ENCODE results near the gene PFKFB2. TPM values are rescaled to one million over a fixed set of nuclear protein-coding genes. Genes with fewer than 3 reads are reported as not detected.

The PFKFB2 gene
- total and polyA plus RNA-seq, 2 donors (not counting 3 experiments of a cell fraction or from before 2014, with no cell fraction given), result 0.70 to 2.0 TPM

- Histone ChIP-seq H4K20me1 (replicated peaks; ENCODE audit: control insufficient read depth, extremely low read depth, insufficient read depth, low read length) (no peaks in the 10 kb centered on the region), H3K4me3 (replicated peaks in 1 of 3; ENCODE audit: insufficient read depth in 1 of 3, low read depth in 1 of 3, low read length in 3 of 3) (no peak overlapping the region), H3K9me1 (replicated peaks; ENCODE audit: control insufficient read depth, extremely low read depth, insufficient read depth, low read length) (no peaks in the 10 kb centered on the region), H3K36me3 (ENCODE audit: control insufficient read depth in 2 of 2, extremely low read depth in 1 of 2, insufficient read depth in 2 of 2, low read length in 2 of 2) (no peaks in the 10 kb centered on the region), H3K9me3 (replicated peaks; ENCODE audit: control insufficient read depth, insufficient read depth, low read length) (no peaks in the 10 kb centered on the region), H3K9ac (replicated peaks; ENCODE audit: extremely low read depth, insufficient read depth, low read length) (no peak overlapping the region), H3K27ac (ENCODE audit: insufficient read depth, low read depth, low read length) (no peak overlapping the region), H3K4me2 (ENCODE audit: insufficient read depth, low read length) (no peak overlapping the region), H3K27me3 (ENCODE audit: control insufficient read depth in 2 of 2, insufficient read depth in 2 of 2, low read length in 2 of 2) (peaks cover 0 to 2% of the 10 kb centered on the region in 2 experiments), H2AFZ (ENCODE audit: low read depth, low read length) (no peak overlapping the region), H3K4me1 (ENCODE audit: control insufficient read depth, extremely low read depth, insufficient read depth, low read length) (no peaks in the 10 kb centered on the region), H3K79me2 (ENCODE audit: control insufficient read depth, insufficient read depth, low read length) (no peaks in the 10 kb centered on the region)
- ChIA-PET POLR2A (no interaction called here), CTCF (interaction anchor here (1.0 to 4.7 kb wide), 3 partner anchors 8 to 411 kb away, joined by 3 to 18 read pairs (median 3); no protein-coding TSS in a partner anchor)
- BruUV-seq (replicated peaks), result no TSS peak
- DNase-seq (ENCODE audit: low read depth, low spot score), result no peak
- intact Hi-C loops (cut with micrococcal nuclease), result no loop called here
- no peak for FAIRE-seq
- TF ChIP-seq FOS (IDR thresholded peaks at IDR 0.05; ENCODE audit: borderline replicate concordance, insufficient read depth, low read length) (no peak), MAX (IDR thresholded peaks at IDR 0.05; ENCODE audit: insufficient read depth, insufficient read length) (no peak)
- dilution Hi-C loops (cut with MboI; ENCODE audit: extremely low pct_ligation_motif_present, low sequenced_read_pairs), result no loop called here
Measured at GRCh38 chr1:207088161-207088560, 35.1 kb downstream of the PFKFB2 start.

GRCh38 chr1:207088701-207089626, 35.9 kb downstream of the PFKFB2 start, which contains the start of gene C4BPB:
C4BPB (plus strand) TSS chr1:207088860; CDS start chr1:207089532, 672 bp downstream.
- Histone ChIP-seq H3K9me1 (replicated peaks; ENCODE audit: control insufficient read depth, extremely low read depth, insufficient read depth, low read length) (no peaks in the 10 kb centered on the region), H4K20me1 (replicated peaks; ENCODE audit: control insufficient read depth, extremely low read depth, insufficient read depth, low read length) (no peaks in the 10 kb centered on the region), H3K4me1 (ENCODE audit: control insufficient read depth, extremely low read depth, insufficient read depth, low read length) (no peaks in the 10 kb centered on the region), H3K27ac (ENCODE audit: insufficient read depth, low read depth, low read length) (no peak within 1 kb of the TSS), H3K27me3 (ENCODE audit: control insufficient read depth in 2 of 2, insufficient read depth in 2 of 2, low read length in 2 of 2) (peaks cover 0 to 2% of the 10 kb centered on the region in 2 experiments), H3K4me2 (ENCODE audit: insufficient read depth, low read length) (no peak within 1 kb of the TSS), H2AFZ (ENCODE audit: low read depth, low read length) (no peak within 1 kb of the TSS), H3K9me3 (replicated peaks; ENCODE audit: control insufficient read depth, insufficient read depth, low read length) (no peaks in the 10 kb centered on the region), H3K4me3 (replicated peaks in 1 of 3; ENCODE audit: insufficient read depth in 1 of 3, low read depth in 1 of 3, low read length in 3 of 3) (no peak within 1 kb of the TSS), H3K79me2 (ENCODE audit: control insufficient read depth, insufficient read depth, low read length) (no peaks in the 10 kb centered on the region), H3K36me3 (ENCODE audit: control insufficient read depth in 2 of 2, extremely low read depth in 1 of 2, insufficient read depth in 2 of 2, low read length in 2 of 2) (no peaks in the 10 kb centered on the region), H3K9ac (replicated peaks; ENCODE audit: extremely low read depth, insufficient read depth, low read length) (no peak within 1 kb of the TSS)
- dilution Hi-C loops (cut with MboI; ENCODE audit: extremely low pct_ligation_motif_present, low sequenced_read_pairs) (no loop called here), intact Hi-C loops (cut with micrococcal nuclease) (no loop called here)
- ChIA-PET CTCF (interaction anchor here (1.0 to 4.7 kb wide), 4 partner anchors 9 to 410 kb away, joined by 3 to 18 read pairs (median 4); no protein-coding TSS in a partner anchor), POLR2A (no interaction called here)
- FAIRE-seq, result no peak
- BruUV-seq (replicated peaks), result no TSS peak
- no peak for TF ChIP-seq MYC (IDR thresholded peaks at IDR 0.05; ENCODE audit: low read depth, low read length)
- no peak for TF ChIP-seq JUN (IDR thresholded peaks at IDR 0.05; ENCODE audit: borderline replicate concordance, insufficient read depth, insufficient read length, low read depth)
- no peak for TF ChIP-seq EZH2 (IDR thresholded peaks at IDR 0.05; ENCODE audit: borderline replicate concordance, low read depth, low read length, severe bottlenecking)
- TF ChIP-seq FOS (IDR thresholded peaks at IDR 0.05; ENCODE audit: borderline replicate concordance, insufficient read depth, low read length), result no peak
- TF ChIP-seq CTCF (IDR thresholded peaks at IDR 0.05; ENCODE audit: extremely low read depth in 1 of 2, insufficient read depth in 1 of 2, low read depth in 1 of 2, low read length in 2 of 2), result no peak
- no peak for TF ChIP-seq POLR2AphosphoS5 (IDR thresholded peaks at IDR 0.05; ENCODE audit: insufficient read depth, low read depth, low read length)
- no peak for TF ChIP-seq POLR2A (IDR thresholded peaks at IDR 0.05; ENCODE audit: low read depth, low read length)
- TF ChIP-seq GATA2 (IDR thresholded peaks at IDR 0.05; ENCODE audit: insufficient read depth, insufficient read length, low read depth, low read length), result no peak
- TF ChIP-seq MAX (IDR thresholded peaks at IDR 0.05; ENCODE audit: insufficient read depth, insufficient read length), result no peak
- no peak for DNase-seq (ENCODE audit: low read depth, low spot score)
